Measurements from ENCODE around the gene RTN4R. TPM values are rescaled to one million over a fixed set of nuclear protein-coding genes. Genes with fewer than 3 reads are reported as not detected.
A peak's percentile ranks its signal among the peaks of the same experiment; 100 is the strongest.
"Not testable (repeated sequence)": the region's sequence is repeated elsewhere in the genome, so short reads cannot be mapped to it uniquely, and the experiment has no call there.

RTN4R gene
- polyA plus RNA-seq, 4 donors = 5.0 to 9.0 (median 6.1) TPM

- not testable (repeated sequence) for DNase-seq (ENCODE audit: low read depth in 4 of 4, low spot score in 3 of 4)
Observed at GRCh38 chr22:20306646-20307447, 38.7 kb upstream of the RTN4R start.

- no peak for DNase-seq (ENCODE audit: low read depth in 4 of 4, low spot score in 3 of 4)
Observed at GRCh38 chr22:20305894-20306645, 38.0 kb upstream of the RTN4R start.

GRCh38 chr22:20305230-20305893 is 37.2 kb upstream of the RTN4R start:
- not testable (repeated sequence) for DNase-seq (ENCODE audit: low read depth in 4 of 4, low spot score in 3 of 4)

- DNase-seq (ENCODE audit: low read depth in 4 of 4, low spot score in 3 of 4) = no peak
Observed at GRCh38 chr22:20304646-20305045, 36.5 kb upstream of the RTN4R start.

- not testable (repeated sequence) for DNase-seq (ENCODE audit: low read depth in 4 of 4, low spot score in 3 of 4)
Observed at GRCh38 chr22:20303229-20303534, 35.1 kb upstream of the RTN4R start.

GRCh38 chr22:20302438-20303228 is 34.5 kb upstream of the RTN4R start:
- DNase-seq (ENCODE audit: low read depth in 4 of 4, low spot score in 3 of 4) = no peak

- no peak for DNase-seq (ENCODE audit: low read depth in 4 of 4, low spot score in 3 of 4)
Observed at GRCh38 chr22:20299746-20300136, 31.6 kb upstream of the RTN4R start.

- peak in 1 of 4 donors; percentile 52 for DNase-seq (ENCODE audit: low read depth in 4 of 4, low spot score in 3 of 4)
Observed at GRCh38 chr22:20298803-20299745, 31.0 kb upstream of the RTN4R start.

- DNase-seq (ENCODE audit: low read depth in 4 of 4, low spot score in 3 of 4) = no peak
Observed at GRCh38 chr22:20298110-20298802, 30.1 kb upstream of the RTN4R start.

- no peak for DNase-seq (ENCODE audit: low read depth in 4 of 4, low spot score in 3 of 4)
Observed at GRCh38 chr22:20297414-20298109, 29.4 kb upstream of the RTN4R start.

GRCh38 chr22:20296598-20296997 is 28.5 kb upstream of the RTN4R start:
- DNase-seq (ENCODE audit: low read depth in 4 of 4, low spot score in 3 of 4) = no peak

GRCh38 chr22:20295262-20296064 is 27.3 kb upstream of the RTN4R start:
- DNase-seq (ENCODE audit: low read depth in 4 of 4, low spot score in 3 of 4) = no peak

GRCh38 chr22:20292673-20293232 is 24.6 kb upstream of the RTN4R start:
- DNase-seq (ENCODE audit: low read depth in 4 of 4, low spot score in 3 of 4) = no peak

GRCh38 chr22:20292108-20292507 is 24.0 kb upstream of the RTN4R start:
- DNase-seq (ENCODE audit: low read depth in 4 of 4, low spot score in 3 of 4) = no peak

- no peak for DNase-seq (ENCODE audit: low read depth in 4 of 4, low spot score in 3 of 4)
Observed at GRCh38 chr22:20291604-20292063, 23.5 kb upstream of the RTN4R start.

- no peak for DNase-seq (ENCODE audit: low read depth in 4 of 4, low spot score in 3 of 4)
Observed at GRCh38 chr22:20291249-20291586, 23.1 kb upstream of the RTN4R start.

- DNase-seq (ENCODE audit: low read depth in 4 of 4, low spot score in 3 of 4) = no peak
Observed at GRCh38 chr22:20290578-20291248, 22.6 kb upstream of the RTN4R start.
